Measurements from ENCODE around the gene RPRD1B. TPM values are rescaled to one million over a fixed set of nuclear protein-coding genes. Genes with fewer than 3 reads are reported as not detected.

RPRD1B gene
- total RNA-seq, 1 donor from 2014 or later = 39.4 TPM

DNA sequence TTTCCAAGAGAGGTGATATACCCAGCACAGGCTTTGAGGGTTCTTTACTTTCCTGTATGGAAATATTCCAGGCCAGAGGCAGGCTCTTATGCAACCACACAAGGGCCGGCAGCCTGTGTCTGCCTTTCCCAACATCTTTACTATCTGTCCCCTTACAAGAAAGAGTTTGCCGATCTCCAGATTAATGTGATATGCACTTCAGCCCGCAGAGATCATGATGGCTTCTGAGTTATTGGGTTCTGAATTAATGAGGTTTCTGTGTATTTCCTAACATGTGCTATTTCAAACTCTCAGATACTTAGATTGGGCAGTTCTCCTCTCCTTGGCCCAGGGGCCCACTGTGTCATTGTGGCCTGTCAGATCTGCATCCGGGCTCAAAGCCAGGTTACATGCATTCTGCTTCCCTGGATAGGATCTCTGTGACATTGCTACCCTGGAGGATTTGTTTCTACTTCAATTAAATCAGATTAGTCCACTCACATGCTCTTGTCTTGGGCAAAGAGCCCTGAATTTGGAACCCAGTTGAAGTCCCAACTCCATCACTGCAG is 75.0 kb downstream of the RPRD1B start:
- intact Hi-C loops (cut with micrococcal nuclease) = no loop called here
- H3K27me3 Mint-ChIP-seq (ENCODE audit: low read depth) = no peaks in the 10 kb centered on the region
- H3K4me3 Mint-ChIP-seq (ENCODE audit: low read depth) = no peak overlapping the region
- no peak for DNase-seq (ENCODE audit: low spot score)
- peaks cover 2% of the 10 kb centered on the region for H3K4me1 Mint-ChIP-seq (ENCODE audit: low read depth)
- no peak overlapping the region for H3K27ac Mint-ChIP-seq
- H3K36me3 Mint-ChIP-seq (ENCODE audit: low read depth) = no peaks in the 10 kb centered on the region
- H3K9me3 Mint-ChIP-seq = no peaks in the 10 kb centered on the region

DNA sequence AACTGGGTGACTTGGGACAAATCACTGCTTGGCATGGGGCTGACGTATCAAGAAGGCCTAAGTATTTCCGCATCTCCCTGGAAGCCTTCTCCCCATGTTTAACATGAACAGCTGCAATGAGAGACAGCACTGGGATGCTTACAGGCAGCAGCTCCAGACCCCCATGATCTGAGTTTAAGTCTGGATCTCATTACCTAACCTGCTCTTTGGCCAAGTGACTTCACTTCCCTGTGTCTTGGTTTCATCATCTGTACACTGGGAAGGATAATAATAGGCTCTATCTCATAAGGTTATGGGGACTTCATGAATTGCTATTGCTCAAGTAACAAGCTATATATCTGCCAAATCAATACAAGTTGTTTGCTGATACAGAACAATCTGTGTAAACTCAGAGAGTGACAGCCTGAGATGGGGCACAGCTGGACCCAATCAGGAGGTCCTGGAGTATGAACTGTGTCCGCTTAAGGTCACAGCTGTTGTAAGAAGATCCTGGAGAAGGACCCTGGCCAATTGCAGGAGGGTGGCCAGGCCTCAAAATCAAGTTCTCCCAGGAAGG is 75.5 kb downstream of the RPRD1B start:
- DNase-seq (ENCODE audit: low spot score) = no peak
- no peaks in the 10 kb centered on the region for H3K9me3 Mint-ChIP-seq
- H3K4me1 Mint-ChIP-seq (ENCODE audit: low read depth) = peaks cover 3% of the 10 kb centered on the region
- peaks cover 2% of the 10 kb centered on the region for H3K27me3 Mint-ChIP-seq (ENCODE audit: low read depth)
- no peaks in the 10 kb centered on the region for H3K36me3 Mint-ChIP-seq (ENCODE audit: low read depth)
- H3K27ac Mint-ChIP-seq = no peak overlapping the region
- intact Hi-C loops (cut with micrococcal nuclease) = no loop called here
- H3K4me3 Mint-ChIP-seq (ENCODE audit: low read depth) = no peak overlapping the region

DNA sequence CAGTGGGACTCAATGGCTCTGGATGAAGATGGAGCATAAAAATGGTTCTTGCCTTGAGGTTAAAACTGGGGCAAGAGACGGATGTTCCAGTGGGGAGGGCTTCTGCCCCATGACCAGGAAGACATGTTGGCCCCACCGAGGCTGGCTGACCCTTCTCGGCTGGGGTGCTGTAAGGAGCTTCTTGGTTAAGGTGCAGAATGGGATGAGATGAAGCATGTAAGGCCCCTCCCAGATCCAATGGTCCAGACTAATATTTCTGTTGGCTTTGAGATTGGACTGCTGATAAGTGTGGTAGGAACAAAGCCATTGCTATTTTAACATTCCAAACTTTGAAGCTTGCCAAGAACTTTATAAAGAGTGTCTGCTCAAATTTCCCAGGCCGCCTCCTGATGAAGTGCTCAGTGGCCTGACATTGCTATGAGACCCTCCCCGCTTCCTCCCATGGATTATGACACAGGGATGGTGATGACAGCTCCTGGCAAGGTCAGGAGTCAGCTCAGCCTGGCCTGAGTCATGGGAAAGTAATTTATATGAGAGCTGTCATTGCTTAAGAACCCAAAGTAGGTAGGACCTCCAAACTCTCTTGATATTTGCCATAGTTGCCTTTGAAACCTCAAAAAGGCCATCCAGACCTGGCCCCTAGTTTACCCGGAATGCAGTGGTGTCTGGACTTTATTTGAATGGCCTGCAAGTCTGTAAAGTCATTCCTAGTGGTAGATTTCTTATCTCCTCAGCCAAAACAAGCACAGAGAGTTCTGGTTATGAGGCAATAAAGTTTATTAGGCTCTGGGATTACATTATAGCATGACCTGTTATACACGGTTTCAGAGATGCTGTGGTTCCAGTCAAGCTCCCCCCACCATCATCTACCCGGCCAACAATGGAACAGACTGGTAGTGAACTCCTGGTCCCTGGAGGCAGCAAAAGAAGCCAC is 76.3 kb downstream of the RPRD1B start:
- Mint-ChIP-seq H3K36me3 (ENCODE audit: low read depth) (no peaks in the 10 kb centered on the region), H3K4me1 (ENCODE audit: low read depth) (peaks cover 3% of the 10 kb centered on the region), H3K9me3 (no peaks in the 10 kb centered on the region), H3K27ac (no peak overlapping the region), H3K27me3 (ENCODE audit: low read depth) (peaks cover 3% of the 10 kb centered on the region), H3K4me3 (ENCODE audit: low read depth) (no peak overlapping the region)
- intact Hi-C loops (cut with micrococcal nuclease) = no loop called here
- DNase-seq (ENCODE audit: low spot score) = no peak

DNA sequence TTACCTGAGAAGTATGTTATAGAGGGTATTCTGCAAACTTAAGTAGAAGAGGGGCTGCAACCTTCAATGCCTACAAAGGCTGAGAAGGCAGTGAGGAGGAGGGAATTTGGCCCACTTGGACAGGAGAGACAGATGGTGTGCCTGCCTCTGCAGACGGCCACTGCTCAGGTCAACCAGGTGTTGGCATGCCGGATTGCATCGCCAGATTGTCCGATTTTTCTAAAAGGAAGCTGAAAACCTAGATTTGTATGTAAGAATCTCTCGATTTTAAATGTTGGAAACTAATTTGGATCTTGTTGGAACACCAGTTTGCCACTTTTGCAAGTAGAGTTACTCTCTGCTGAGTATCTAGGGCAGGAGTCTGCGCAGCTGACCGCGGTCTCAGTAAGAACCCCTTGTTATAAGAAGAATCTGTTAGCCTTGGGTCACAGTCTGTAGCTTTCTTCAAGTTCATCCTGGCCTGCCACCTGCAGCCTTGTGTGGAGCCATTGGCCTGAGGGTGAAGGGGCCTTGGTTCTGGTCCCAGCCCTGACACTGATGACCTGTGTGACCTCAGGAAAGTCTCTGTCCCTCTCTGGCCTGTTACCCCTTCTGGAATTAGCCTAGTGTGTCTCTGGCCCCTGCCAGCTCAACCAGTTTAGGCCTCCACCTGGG is 77.1 kb downstream of the RPRD1B start:
- Mint-ChIP-seq H3K36me3 (ENCODE audit: low read depth) (no peaks in the 10 kb centered on the region), H3K27ac (no peak overlapping the region), H3K4me1 (ENCODE audit: low read depth) (peaks cover 3% of the 10 kb centered on the region), H3K4me3 (ENCODE audit: low read depth) (no peak overlapping the region), H3K9me3 (no peaks in the 10 kb centered on the region), H3K27me3 (ENCODE audit: low read depth) (peaks cover 3% of the 10 kb centered on the region)
- intact Hi-C loops (cut with micrococcal nuclease) = no loop called here
- DNase-seq (ENCODE audit: low spot score) = no peak

DNA sequence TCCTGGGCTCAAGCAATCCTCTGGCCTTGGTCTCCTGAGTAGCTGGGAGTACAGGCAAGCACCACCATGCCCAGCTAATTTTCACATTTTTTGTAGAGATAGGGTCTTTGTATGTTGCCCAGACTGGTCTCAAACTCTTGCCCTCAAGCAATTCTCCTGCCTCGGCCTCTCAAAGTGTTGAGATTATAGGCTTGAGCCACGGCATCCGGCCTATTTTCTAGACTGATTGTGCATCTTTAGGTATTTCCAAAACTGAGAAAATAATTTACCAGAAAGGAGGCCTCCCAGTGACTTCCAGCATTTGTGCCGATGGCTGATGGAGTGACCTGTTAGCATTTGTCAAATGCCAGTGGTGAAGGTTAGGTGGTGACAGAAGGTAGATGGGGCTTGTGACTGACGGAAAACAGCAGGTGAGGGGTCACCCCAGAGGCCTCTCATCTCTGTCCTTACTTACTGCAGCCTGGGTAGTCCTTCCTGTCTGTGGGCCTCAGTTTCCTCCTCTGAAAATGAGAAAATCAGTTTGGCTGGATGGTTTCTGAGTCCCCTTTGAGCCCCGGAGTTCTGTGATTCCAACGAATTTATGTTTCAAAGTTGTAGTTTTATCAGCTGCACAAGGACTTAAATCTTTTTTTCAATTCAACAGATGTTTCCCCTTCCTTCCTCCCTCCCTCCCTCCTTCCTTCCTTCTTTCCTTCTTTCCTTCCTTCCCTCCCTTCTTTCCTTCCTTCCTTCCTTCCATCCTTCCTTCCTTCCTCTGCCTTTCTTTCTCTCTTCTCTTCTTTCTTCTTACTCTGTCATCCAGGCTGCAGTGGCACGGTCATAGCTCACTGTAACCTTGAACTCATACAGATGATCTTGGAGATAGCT is 78.1 kb downstream of the RPRD1B start:
- Mint-ChIP-seq H3K27ac (no peak overlapping the region), H3K4me3 (ENCODE audit: low read depth) (no peak overlapping the region), H3K27me3 (ENCODE audit: low read depth) (peaks cover 8% of the 10 kb centered on the region), H3K9me3 (no peaks in the 10 kb centered on the region), H3K36me3 (ENCODE audit: low read depth) (no peaks in the 10 kb centered on the region), H3K4me1 (ENCODE audit: low read depth) (peaks cover 3% of the 10 kb centered on the region)
- DNase-seq (ENCODE audit: low spot score) = no peak
- intact Hi-C loops (cut with micrococcal nuclease) = no loop called here

DNA sequence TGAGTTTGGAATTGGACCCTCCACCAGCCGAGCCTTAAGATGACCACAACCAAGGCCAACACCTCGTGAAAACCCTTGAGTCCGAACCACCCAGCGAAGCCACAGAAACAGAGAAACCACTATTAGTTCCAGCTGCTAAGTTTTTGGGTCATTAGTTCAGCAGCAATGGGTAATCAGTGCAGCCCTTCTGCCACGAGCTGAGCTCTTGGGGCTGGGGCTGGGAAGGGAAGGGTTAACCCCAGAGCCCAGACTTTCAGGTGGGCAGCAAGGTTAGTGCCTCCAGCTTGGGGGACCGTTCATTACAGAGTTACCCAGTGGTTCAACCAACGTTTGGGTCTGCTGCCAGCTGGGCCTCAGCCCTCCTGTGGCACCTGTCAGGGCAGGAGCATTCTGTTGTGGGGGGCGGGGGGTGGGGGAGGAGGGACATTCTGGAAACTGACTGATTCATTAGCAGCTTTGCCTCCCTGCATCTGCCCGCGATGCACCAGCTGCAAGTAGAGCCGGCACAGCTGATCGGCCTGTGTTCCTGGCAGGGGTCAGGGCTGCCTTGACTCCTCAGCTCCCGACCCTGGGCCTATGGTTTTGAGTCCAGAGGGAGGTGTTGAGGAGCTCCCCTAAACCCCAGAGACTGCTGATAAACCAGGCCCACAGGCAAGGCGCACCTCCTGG is 78.8 kb downstream of the RPRD1B start:
- no peaks in the 10 kb centered on the region for H3K9me3 Mint-ChIP-seq
- H3K36me3 Mint-ChIP-seq (ENCODE audit: low read depth) = no peaks in the 10 kb centered on the region
- no peak overlapping the region for H3K4me3 Mint-ChIP-seq (ENCODE audit: low read depth)
- H3K27ac Mint-ChIP-seq = no peak overlapping the region
- peaks cover 3% of the 10 kb centered on the region for H3K4me1 Mint-ChIP-seq (ENCODE audit: low read depth)
- intact Hi-C loops (cut with micrococcal nuclease) = no loop called here
- no peak for DNase-seq (ENCODE audit: low spot score)
- peaks cover 14% of the 10 kb centered on the region for H3K27me3 Mint-ChIP-seq (ENCODE audit: low read depth)

DNA sequence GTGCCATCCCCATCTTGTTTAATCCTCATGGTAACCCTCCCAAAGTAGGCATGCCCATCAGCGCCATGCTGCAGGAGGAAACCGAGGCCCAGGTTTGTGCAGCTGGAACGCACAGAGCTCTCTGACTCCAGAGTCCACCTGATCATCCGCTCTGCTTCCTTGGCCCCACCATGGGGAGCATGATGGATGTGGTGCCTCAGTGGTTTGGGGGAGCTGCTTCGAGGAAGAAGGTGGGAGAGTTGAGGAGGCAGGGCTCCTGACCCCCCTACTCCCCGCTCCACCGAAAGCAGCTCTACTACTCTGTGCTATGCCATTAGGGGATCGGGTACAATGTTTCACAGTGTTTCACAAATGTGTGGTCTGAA is 79.4 kb downstream of the RPRD1B start:
- Mint-ChIP-seq H3K27ac (no peak overlapping the region), H3K4me1 (ENCODE audit: low read depth) (peaks cover 3% of the 10 kb centered on the region), H3K36me3 (ENCODE audit: low read depth) (no peaks in the 10 kb centered on the region), H3K27me3 (ENCODE audit: low read depth) (peaks cover 19% of the 10 kb centered on the region), H3K9me3 (no peaks in the 10 kb centered on the region), H3K4me3 (ENCODE audit: low read depth) (no peak overlapping the region)
- DNase-seq (ENCODE audit: low spot score) = no peak
- intact Hi-C loops (cut with micrococcal nuclease) = loop anchor here (1.0 kb wide), 1 partner anchor 52 kb away; the partner anchor contains the start of gene TGM2

DNA sequence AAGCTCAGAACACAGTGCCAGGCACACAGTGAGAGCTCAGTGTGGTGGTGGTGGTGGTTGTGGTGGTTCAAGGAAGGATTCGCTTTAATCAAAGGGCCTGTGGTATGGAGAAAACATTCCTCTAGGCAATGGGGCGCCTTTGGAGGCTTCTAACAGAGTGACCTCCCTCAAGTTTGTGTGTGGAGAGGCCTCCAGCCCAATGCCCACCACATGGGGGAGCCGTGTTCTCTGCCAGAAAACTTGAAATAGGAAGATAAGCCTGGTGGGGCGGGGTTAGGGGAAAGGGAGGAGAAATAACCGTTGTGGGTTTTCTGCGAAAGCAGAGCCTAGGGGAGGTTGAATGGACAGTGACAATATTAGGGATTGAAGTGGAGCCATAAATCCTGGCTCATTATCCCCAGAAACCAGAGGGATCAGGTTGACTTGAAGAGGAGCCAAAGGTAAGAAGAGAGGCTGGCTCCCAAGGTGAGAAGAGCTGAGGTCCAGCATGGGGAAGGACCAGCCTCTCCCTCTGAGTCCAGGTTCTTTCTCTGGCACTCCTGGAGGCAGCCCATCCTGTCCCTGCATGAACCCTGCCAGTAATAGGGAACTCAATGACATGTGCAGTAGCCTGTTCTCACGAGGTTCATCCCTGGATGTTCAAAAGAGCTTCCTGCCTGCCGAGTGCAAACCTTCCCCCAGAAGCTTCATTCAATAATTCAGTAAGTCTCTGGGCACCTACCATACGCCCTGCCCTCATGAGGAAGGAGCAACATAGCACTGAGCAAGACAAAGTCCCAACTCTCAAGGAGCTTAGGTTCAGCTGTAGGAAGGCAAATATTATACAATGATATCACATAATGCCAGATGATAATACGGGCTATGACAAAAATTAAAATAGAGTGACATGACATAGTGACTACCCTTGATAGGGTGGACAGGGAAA is 80.1 kb downstream of the RPRD1B start:
- no peak overlapping the region for H3K4me3 Mint-ChIP-seq (ENCODE audit: low read depth)
- peak; percentile 18 for DNase-seq (ENCODE audit: low spot score)
- no peak overlapping the region for H3K27ac Mint-ChIP-seq
- H3K36me3 Mint-ChIP-seq (ENCODE audit: low read depth) = no peaks in the 10 kb centered on the region
- intact Hi-C loops (cut with micrococcal nuclease) = loop anchor here (1.0 kb wide), 1 partner anchor 52 kb away; the partner anchor contains the start of gene TGM2
- no peaks in the 10 kb centered on the region for H3K9me3 Mint-ChIP-seq
- H3K4me1 Mint-ChIP-seq (ENCODE audit: low read depth) = peaks cover 3% of the 10 kb centered on the region
- H3K27me3 Mint-ChIP-seq (ENCODE audit: low read depth) = peaks cover 19% of the 10 kb centered on the region

DNA sequence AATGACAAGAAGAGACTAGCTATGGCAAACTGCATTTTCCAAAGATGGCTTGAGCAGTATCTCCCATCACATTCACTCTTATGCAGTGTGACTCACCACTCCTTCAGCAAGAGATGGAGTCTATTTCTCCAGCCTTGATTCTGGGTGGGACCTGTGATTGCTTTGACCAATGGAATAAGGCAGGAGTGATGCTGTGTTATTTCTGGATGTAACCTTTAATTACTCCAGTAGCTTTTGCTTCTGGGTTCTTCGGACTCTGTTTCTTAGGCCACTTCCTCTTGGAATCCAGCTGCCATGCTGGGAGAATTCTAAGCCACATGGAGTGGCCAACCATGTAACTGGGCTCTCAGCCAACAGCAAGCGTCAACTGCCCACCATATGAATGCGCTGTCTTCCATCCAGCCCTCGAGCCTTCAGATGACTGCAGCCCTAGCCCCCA is 80.8 kb downstream of the RPRD1B start:
- intact Hi-C loops (cut with micrococcal nuclease) = no loop called here
- H3K27me3 Mint-ChIP-seq (ENCODE audit: low read depth) = peaks cover 19% of the 10 kb centered on the region
- no peak for DNase-seq (ENCODE audit: low spot score)
- H3K36me3 Mint-ChIP-seq (ENCODE audit: low read depth) = no peaks in the 10 kb centered on the region
- no peak overlapping the region for H3K27ac Mint-ChIP-seq
- H3K4me3 Mint-ChIP-seq (ENCODE audit: low read depth) = no peak overlapping the region
- no peaks in the 10 kb centered on the region for H3K9me3 Mint-ChIP-seq
- peaks cover 3% of the 10 kb centered on the region for H3K4me1 Mint-ChIP-seq (ENCODE audit: low read depth)

DNA sequence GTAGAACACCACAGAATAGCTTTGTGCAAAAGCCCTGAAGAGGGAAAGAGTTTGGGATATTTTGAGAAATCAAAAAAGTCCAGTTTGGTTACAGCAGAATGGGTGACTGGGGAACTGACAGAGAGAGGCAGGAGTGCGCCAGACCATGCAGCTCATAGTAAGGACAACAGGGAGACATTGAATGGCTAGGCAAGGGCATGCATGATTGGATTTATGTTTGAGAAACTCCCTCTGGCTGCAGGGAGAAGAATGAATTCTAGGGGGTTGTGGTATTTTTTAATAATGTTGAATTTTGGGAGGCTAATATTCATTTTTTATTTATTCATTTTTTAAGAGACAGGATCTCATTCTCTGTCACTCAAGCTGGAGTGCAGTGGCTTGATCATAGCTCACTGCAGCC is 81.7 kb downstream of the RPRD1B start:
- Mint-ChIP-seq H3K27ac (no peak overlapping the region), H3K4me1 (ENCODE audit: low read depth) (peaks cover 3% of the 10 kb centered on the region), H3K27me3 (ENCODE audit: low read depth) (peaks cover 21% of the 10 kb centered on the region), H3K9me3 (no peaks in the 10 kb centered on the region), H3K36me3 (ENCODE audit: low read depth) (no peaks in the 10 kb centered on the region), H3K4me3 (ENCODE audit: low read depth) (no peak overlapping the region)
- DNase-seq (ENCODE audit: low spot score) = no peak
- intact Hi-C loops (cut with micrococcal nuclease) = no loop called here

DNA sequence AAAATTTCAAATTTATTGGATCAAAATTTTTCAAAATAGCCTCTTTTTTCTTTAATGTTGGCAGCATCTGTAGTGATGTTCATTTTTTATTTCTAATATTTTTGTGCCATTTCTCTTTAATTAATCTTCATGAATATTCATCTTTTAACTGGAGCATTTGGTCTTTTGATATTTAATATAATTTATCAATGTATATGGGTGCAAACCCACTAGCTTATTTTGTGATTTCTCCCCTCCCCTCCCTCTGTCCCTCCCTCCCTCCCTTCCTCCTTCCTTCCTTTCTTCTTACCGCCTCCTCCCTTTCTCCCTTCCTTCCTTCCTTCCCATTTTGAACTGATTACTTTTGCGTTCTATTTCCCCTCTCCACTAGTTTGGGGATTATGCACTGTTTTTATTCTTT is 82.3 kb downstream of the RPRD1B start:
- Mint-ChIP-seq H3K36me3 (ENCODE audit: low read depth) (no peaks in the 10 kb centered on the region), H3K4me1 (ENCODE audit: low read depth) (peaks cover 3% of the 10 kb centered on the region), H3K27ac (no peak overlapping the region), H3K4me3 (ENCODE audit: low read depth) (no peak overlapping the region), H3K27me3 (ENCODE audit: low read depth) (peaks cover 21% of the 10 kb centered on the region), H3K9me3 (no peaks in the 10 kb centered on the region)
- no peak for DNase-seq (ENCODE audit: low spot score)
- intact Hi-C loops (cut with micrococcal nuclease) = no loop called here

Data from activated T-helper 2 cell treated with anti-CD3 and anti-CD28 coated beads, Interferon-gamma antibody, Interleukin-2, Interleukin-4, amounts not matched to agents 10 μg/mL and 5 μg/mL and 100 μg/mL, durations not matched to agents 14 hours and 24 hours and 36 hours (primary cell).